ENCODE results near the gene PCDHB6. TPM values are rescaled to one million over a fixed set of nuclear protein-coding genes. Genes with fewer than 3 reads are reported as not detected.
A peak's percentile ranks its signal among the peaks of the same experiment; 100 is the strongest.
"Not testable (repeated sequence)": the region's sequence is repeated elsewhere in the genome, so short reads cannot be mapped to it uniquely, and the experiment has no call there.

Gene PCDHB6
- total RNA-seq, 1 experiment from 2014 or later, result 1.7 TPM

- DNase-seq (ENCODE audit: low spot score), result peak; percentile 51
These were observed 22.7 kb downstream of the PCDHB6 start, which contains the start of gene PCDHB7 for GRCh38 chr5:141172381-141173204. Gene PCDHB7 (plus strand): TSS chr5:141172644. CDS start chr5:141172836, 192 bp downstream.

- DNase-seq (ENCODE audit: low spot score), result not testable (repeated sequence)
These were observed 24.6 kb downstream of the PCDHB6 start for GRCh38 chr5:141174291-141175104.

- no peak for DNase-seq (ENCODE audit: low spot score)
These were observed 26.1 kb downstream of the PCDHB6 start for GRCh38 chr5:141175933-141176332.

- DNase-seq (ENCODE audit: low spot score), result peak; percentile 23
These were observed 27.8 kb downstream of the PCDHB6 start, which contains the start of gene PCDHB8 for GRCh38 chr5:141177577-141178191. Gene PCDHB8 (plus strand): TSS chr5:141177790. CDS start chr5:141178035, 245 bp downstream.

GRCh38 chr5:141179371-141179770, 29.5 kb downstream of the PCDHB6 start:
- not testable (repeated sequence) for DNase-seq (ENCODE audit: low spot score)

GRCh38 chr5:141179876-141180275, 30.0 kb downstream of the PCDHB6 start:
- DNase-seq (ENCODE audit: low spot score), result not testable (repeated sequence)

- DNase-seq (ENCODE audit: low spot score), result no peak
These were observed 30.5 kb downstream of the PCDHB6 start for GRCh38 chr5:141180313-141180712.

- DNase-seq (ENCODE audit: low spot score), result peak; percentile 64
These were observed 32.4 kb downstream of the PCDHB6 start, which contains the start of gene PCDHB16 for GRCh38 chr5:141182248-141182647. Gene PCDHB16 (plus strand): TSS chr5:141182387. CDS start chr5:141182560, 173 bp downstream.

GRCh38 chr5:141184117-141184855, 34.4 kb downstream of the PCDHB6 start:
- not testable (repeated sequence) for DNase-seq (ENCODE audit: low spot score)

GRCh38 chr5:141186897-141187512, 37.1 kb downstream of the PCDHB6 start, which contains the start of gene PCDHB9:
Gene PCDHB9 (plus strand): TSS chr5:141187161. CDS start chr5:141187319, 158 bp downstream.
- peak; percentile 59 for DNase-seq (ENCODE audit: low spot score)

GRCh38 chr5:141188682-141189081, 38.8 kb downstream of the PCDHB6 start:
- DNase-seq (ENCODE audit: low spot score), result not testable (repeated sequence)

GRCh38 chr5:141189131-141189530, 39.3 kb downstream of the PCDHB6 start:
- DNase-seq (ENCODE audit: low spot score), result not testable (repeated sequence)

- DNase-seq (ENCODE audit: low spot score), result peak; percentile 55
These were observed 42.4 kb downstream of the PCDHB6 start, which contains the start of gene PCDHB10 for GRCh38 chr5:141192110-141192725. Gene PCDHB10 (plus strand): TSS chr5:141192353. CDS start chr5:141192553, 200 bp downstream.

GRCh38 chr5:141194332-141194731, 44.5 kb downstream of the PCDHB6 start:
- not testable (repeated sequence) for DNase-seq (ENCODE audit: low spot score)

GRCh38 chr5:141196363-141196762, 46.5 kb downstream of the PCDHB6 start:
- no peak for DNase-seq (ENCODE audit: low spot score)

- no peak for DNase-seq (ENCODE audit: low spot score)
These were observed 49.7 kb downstream of the PCDHB6 start, which contains the start of gene PCDHB11 for GRCh38 chr5:141199359-141200235. Gene PCDHB11 (plus strand): TSS chr5:141199627. CDS start chr5:141199775, 148 bp downstream.

- DNase-seq (ENCODE audit: low spot score), result not testable (repeated sequence)
These were observed 51.3 kb downstream of the PCDHB6 start for GRCh38 chr5:141201126-141201525.

- not testable (repeated sequence) for DNase-seq (ENCODE audit: low spot score)
These were observed 51.8 kb downstream of the PCDHB6 start for GRCh38 chr5:141201646-141202045.

Measured in A172 (cell line).